Mesothelial cell of epicardium (in vitro differentiated cells): Measurements from ENCODE around the gene CLIP4. TPM values are rescaled to one million over a fixed set of nuclear protein-coding genes. Genes with fewer than 3 reads are reported as not detected.

ENCODE experiments used
- DNase-seq, 2 experiments: peaks; one replicate each; pipeline ENCODE4 v3.0.0; 2021; ENCODE audit warnings: low spot score in 2 of 2; ENCODE audit not compliant: unreplicated experiment in 2 of 2
- H3K27ac Mint-ChIP-seq: 2 replicates; pipeline ENCODE4 v1.8.0; 2021; ENCODE audit warnings: mixed read lengths
- H3K27me3 Mint-ChIP-seq: 2 replicates; pipeline ENCODE4 v1.8.0; 2021; ENCODE audit warnings: low read depth, mixed read lengths
- H3K36me3 Mint-ChIP-seq: 2 replicates; pipeline ENCODE4 v1.8.0; 2021; ENCODE audit warnings: mixed read lengths
- H3K4me1 Mint-ChIP-seq: 2 replicates; pipeline ENCODE4 v1.8.0; 2021; ENCODE audit warnings: mixed read lengths
- H3K4me3 Mint-ChIP-seq: 2 replicates; pipeline ENCODE4 v1.8.0; 2021; ENCODE audit warnings: mild to moderate bottlenecking, moderate library complexity, mixed read lengths
- H3K9me3 Mint-ChIP-seq: 2 replicates; pipeline ENCODE4 v1.8.0; 2021; ENCODE audit warnings: mixed read lengths
- total RNA-seq: library from RNA; stranded (reverse); gene quantifications from 3 replicates; pipeline ENCODE4 v1.2.1, GENCODE V29; 2021
- TF ChIP-seq, protein P1 (sequence below): fragments of 200-600 bp; sonication (generic); IDR thresholded peaks from one replicate; pipeline ENCODE4 v1.5.0; 2021; ENCODE audit warnings: antibody characterized with exemption; ENCODE audit not compliant: unreplicated experiment

The CLIP4 gene
- total RNA-seq, 1 donor from 2014 or later, result 31.7 TPM

DNA sequence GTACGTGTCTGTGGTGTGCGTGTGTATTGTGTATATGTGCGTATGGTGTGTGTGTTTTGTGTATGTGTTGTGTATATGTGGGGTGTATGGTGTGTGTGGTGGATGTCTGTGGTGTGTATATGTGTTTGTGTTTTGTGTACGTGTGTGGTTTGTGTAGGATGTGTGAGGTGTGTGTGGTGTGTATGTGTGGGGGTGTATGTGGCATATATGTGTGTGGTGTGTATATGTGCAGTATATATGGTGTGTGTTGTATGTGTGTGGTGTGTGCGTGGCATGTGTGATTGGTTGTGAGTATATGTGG, 101.3 kb downstream of the CLIP4 start:
- no peaks in the 10 kb centered on the region for H3K9me3 Mint-ChIP-seq
- H3K4me3 Mint-ChIP-seq, result no peak overlapping the region
- peaks cover 4% of the 10 kb centered on the region for H3K4me1 Mint-ChIP-seq
- TF ChIP-seq, protein P1, sequence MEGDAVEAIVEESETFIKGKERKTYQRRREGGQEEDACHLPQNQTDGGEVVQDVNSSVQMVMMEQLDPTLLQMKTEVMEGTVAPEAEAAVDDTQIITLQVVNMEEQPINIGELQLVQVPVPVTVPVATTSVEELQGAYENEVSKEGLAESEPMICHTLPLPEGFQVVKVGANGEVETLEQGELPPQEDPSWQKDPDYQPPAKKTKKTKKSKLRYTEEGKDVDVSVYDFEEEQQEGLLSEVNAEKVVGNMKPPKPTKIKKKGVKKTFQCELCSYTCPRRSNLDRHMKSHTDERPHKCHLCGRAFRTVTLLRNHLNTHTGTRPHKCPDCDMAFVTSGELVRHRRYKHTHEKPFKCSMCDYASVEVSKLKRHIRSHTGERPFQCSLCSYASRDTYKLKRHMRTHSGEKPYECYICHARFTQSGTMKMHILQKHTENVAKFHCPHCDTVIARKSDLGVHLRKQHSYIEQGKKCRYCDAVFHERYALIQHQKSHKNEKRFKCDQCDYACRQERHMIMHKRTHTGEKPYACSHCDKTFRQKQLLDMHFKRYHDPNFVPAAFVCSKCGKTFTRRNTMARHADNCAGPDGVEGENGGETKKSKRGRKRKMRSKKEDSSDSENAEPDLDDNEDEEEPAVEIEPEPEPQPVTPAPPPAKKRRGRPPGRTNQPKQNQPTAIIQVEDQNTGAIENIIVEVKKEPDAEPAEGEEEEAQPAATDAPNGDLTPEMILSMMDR, result no peak
- H3K27ac Mint-ChIP-seq, result no peak overlapping the region
- no peak for DNase-seq
- H3K27me3 Mint-ChIP-seq, result peaks cover 28% of the 10 kb centered on the region
- H3K36me3 Mint-ChIP-seq, result no peaks in the 10 kb centered on the region

DNA sequence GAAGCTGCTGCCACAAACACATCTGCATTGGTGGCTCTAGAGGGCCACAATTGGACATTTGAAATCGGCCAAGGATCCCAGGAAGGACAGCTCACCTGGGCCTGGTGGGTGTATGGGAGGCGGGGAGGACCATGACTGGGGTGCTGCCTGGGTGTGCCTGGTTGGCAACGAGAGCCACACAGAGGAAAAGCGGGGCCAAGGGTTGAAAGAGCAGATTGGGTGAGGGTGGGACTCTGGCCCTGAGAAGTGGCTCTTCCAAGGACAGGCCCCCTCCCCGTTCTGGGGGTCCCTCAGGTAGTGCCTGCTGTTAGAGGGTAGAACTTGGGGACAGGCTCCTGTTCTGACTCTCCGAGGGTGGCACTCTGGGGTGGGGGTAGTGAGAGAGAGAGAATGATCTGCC, 102.9 kb downstream of the CLIP4 start:
- no peaks in the 10 kb centered on the region for H3K9me3 Mint-ChIP-seq
- TF ChIP-seq, protein P1, result no peak
- peaks cover 31% of the 10 kb centered on the region for H3K27me3 Mint-ChIP-seq
- no peaks in the 10 kb centered on the region for H3K36me3 Mint-ChIP-seq
- no peak overlapping the region for H3K4me3 Mint-ChIP-seq
- no peak overlapping the region for H3K27ac Mint-ChIP-seq
- peak in 1 of 2 experiments; percentile 19 for DNase-seq
- peaks cover 4% of the 10 kb centered on the region for H3K4me1 Mint-ChIP-seq

DNA sequence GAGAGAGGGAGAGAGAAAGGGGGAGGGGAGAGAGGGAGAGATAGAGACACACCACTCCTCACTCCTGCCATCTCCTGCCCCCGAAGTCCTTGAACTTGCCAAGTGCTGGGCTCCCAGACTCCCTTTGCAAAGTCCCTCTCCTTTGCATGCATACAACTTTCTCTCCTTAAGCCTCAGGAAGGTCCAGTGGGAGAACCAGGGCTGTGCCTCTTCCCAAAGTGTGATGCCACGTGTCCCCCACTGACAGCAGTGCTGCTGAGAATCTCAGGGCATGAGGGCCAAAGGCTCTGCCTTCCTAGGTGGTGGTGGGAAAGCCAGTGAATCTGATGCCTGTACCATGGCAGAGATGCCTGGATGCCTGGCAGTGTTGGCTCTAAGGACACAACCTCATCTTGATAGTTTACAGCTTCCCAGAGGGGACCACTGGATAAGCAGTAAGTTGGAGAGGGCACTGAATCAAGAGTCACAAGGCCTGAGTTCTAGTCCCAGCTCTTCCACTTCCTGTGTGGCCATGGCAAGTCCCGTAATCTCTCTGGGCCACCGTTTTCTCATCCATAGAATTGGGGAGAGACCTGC, 103.4 kb downstream of the CLIP4 start:
- H3K27ac Mint-ChIP-seq, result no peak overlapping the region

DNA sequence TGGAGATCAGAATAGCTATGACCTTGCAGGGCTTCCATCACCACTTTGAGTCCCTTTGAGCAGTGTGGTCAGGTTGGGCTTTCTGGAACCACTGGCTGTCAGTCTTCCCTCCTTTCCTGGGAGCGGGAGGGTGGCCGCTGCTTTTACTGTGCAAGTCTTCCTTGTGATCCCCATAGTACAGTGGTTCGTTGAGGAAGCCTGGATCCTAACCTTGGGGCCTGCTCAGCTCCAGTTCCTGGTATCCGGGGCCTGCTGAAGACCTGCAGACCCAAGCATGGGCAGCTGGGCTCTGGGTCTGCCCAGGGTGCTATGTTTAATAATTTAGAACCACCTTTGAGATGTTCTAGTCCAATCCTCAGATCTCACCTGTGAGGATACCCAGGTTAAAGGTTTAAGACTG, 104.2 kb downstream of the CLIP4 start:
- TF ChIP-seq, protein P1, result no peak
- no peak overlapping the region for H3K27ac Mint-ChIP-seq
- no peak for DNase-seq
- H3K9me3 Mint-ChIP-seq, result no peaks in the 10 kb centered on the region
- H3K36me3 Mint-ChIP-seq, result no peaks in the 10 kb centered on the region
- no peak overlapping the region for H3K4me3 Mint-ChIP-seq
- peaks cover 32% of the 10 kb centered on the region for H3K27me3 Mint-ChIP-seq
- H3K4me1 Mint-ChIP-seq, result no peaks in the 10 kb centered on the region

More for the DNA sequence above, 103.4 kb downstream of the CLIP4 start:
- no peaks in the 10 kb centered on the region for H3K36me3 Mint-ChIP-seq
- H3K4me3 Mint-ChIP-seq, result no peak overlapping the region
- TF ChIP-seq, protein P1, result no peak
- DNase-seq, result peak in 1 of 2 experiments; percentile 9
- peaks cover 30% of the 10 kb centered on the region for H3K27me3 Mint-ChIP-seq
- peaks cover 3% of the 10 kb centered on the region for H3K4me1 Mint-ChIP-seq
- no peaks in the 10 kb centered on the region for H3K9me3 Mint-ChIP-seq

DNA sequence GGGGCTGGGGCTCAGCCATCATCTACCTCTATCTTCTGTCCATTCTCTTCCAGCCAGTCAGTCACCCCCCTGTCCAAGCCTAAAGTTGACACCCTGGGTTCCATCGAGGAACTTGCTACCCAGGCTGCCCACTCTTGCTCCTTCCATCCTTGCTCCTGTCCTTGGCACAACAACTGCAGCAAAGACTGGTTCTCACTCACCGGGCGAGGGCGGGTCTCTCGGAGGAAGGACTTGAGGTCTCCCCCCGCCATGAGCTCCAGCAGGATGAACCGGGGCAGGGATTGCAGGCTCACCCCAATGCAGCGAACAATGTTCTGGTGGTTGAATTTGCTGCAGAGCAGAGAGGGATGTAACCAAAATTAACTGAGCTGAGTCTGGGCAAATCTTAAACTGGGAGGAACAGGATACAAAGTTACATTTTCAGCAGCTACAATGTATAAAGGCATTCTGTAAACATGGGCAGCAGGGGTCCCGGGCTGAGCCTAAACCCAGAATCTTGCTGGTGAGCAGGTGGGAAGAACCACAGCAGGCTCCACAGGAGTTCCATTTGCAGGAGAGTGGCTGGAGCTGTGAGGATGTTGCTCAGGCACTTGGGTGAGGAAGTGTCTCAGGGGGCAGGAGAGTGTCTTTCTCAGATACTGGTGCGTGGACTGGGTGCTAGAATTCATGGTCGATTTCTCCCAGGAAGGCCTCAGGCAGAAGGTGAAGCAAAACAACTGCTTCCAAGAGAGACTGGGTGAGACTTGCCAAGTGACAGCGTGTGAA, 105.5 kb downstream of the CLIP4 start:
- Mint-ChIP-seq H3K4me3 (no peak overlapping the region), H3K27me3 (peaks cover 38% of the 10 kb centered on the region), H3K9me3 (no peaks in the 10 kb centered on the region), H3K4me1 (no peaks in the 10 kb centered on the region), H3K27ac (no peak overlapping the region), H3K36me3 (no peaks in the 10 kb centered on the region)
- TF ChIP-seq, protein P1, result no peak
- no peak for DNase-seq
